Cardiac muscle cell (in vitro differentiated cells and primary cell): ENCODE results near the gene TSPAN7. TPM values are rescaled to one million over a fixed set of nuclear protein-coding genes. Genes with fewer than 3 reads are reported as not detected.

Source experiments
- DNase-seq, 2 donors: peaks; one replicate each; pipeline versions ENCODE4 v3.0.0 to v3.0.0-alpha.2; 2010 to 2017; ENCODE audit warnings: low read depth in 1 of 2, low spot score in 1 of 2
- H3K27ac ChIP-seq: fragments of 200-600 bp; sonication (generic); 2 replicates; pipeline ENCODE4 v1.5.1; 2016
- H3K27me3 ChIP-seq: fragments of 200-600 bp; sonication (generic); 2 replicates; pipeline ENCODE4 v1.6.0; 2016; ENCODE audit warnings: control low read depth
- H3K36me3 ChIP-seq: fragments of 200-600 bp; sonication (generic); 2 replicates; pipeline ENCODE4 v1.5.1; 2016; ENCODE audit warnings: control low read depth
- H3K4me1 ChIP-seq: fragments of 200-600 bp; sonication (generic); 2 replicates; pipeline ENCODE4 v1.8.1; 2017; ENCODE audit warnings: low read depth, mild to moderate bottlenecking, mixed run types
- H3K4me3 ChIP-seq: fragments of 200-600 bp; sonication (generic); 2 replicates; pipeline ENCODE4 v1.5.1; 2016; ENCODE audit warnings: mild to moderate bottlenecking
- H3K9me3 ChIP-seq: fragments of 200-600 bp; sonication (generic); 2 replicates; pipeline ENCODE4 v1.5.1; 2017; ENCODE audit warnings: low read depth, mild to moderate bottlenecking, control low read depth
- CTCF ChIP-seq: IDR thresholded peaks from 2 replicates; pipeline ENCODE4 v1.5.1; 2012; ENCODE audit warnings: low read depth, mild to moderate bottlenecking, low read length
- polyA plus RNA-seq: library from polyadenylated mRNA; unstranded; fragments of >200 nt; fragmentation: Nextera tagmentation; extraction: Ambion mirVana; gene quantifications from 2 replicates; pipeline ENCODE4 v1.2.1, GENCODE V29; 2016
- total RNA-seq: library from RNA; depleted of rRNA; stranded (reverse); fragments of >200 nt; gene quantifications from 2 replicates; pipeline ENCODE4 v1.2.3, GENCODE V29; 2016

The TSPAN7 gene
- total and polyA plus RNA-seq, 2 experiments from 2014 or later = 23.1 to 41.4 TPM

GRCh38 chrX:38646129-38646528, 84.8 kb downstream of the TSPAN7 start:
- H3K36me3 ChIP-seq = no peaks in the 10 kb centered on the region
- no peak overlapping the region for H3K27ac ChIP-seq
- no peak for TF ChIP-seq CTCF
- H3K4me3 ChIP-seq = no peak overlapping the region
- no peaks in the 10 kb centered on the region for H3K9me3 ChIP-seq
- H3K4me1 ChIP-seq = peaks cover 7% of the 10 kb centered on the region
- no peak for DNase-seq
- no peaks in the 10 kb centered on the region for H3K27me3 ChIP-seq

GRCh38 chrX:38649221-38649620, 87.9 kb downstream of the TSPAN7 start:
- no peak for TF ChIP-seq CTCF
- Histone ChIP-seq H3K36me3 (no peaks in the 10 kb centered on the region), H3K4me3 (no peak overlapping the region), H3K9me3 (no peaks in the 10 kb centered on the region), H3K27ac (no peak overlapping the region), H3K4me1 (peaks cover 5% of the 10 kb centered on the region), H3K27me3 (no peaks in the 10 kb centered on the region)
- DNase-seq = no peak

- DNase-seq = no peak
- H3K4me3 ChIP-seq = no peak overlapping the region
- H3K4me1 ChIP-seq = peaks cover 5% of the 10 kb centered on the region
- no peak overlapping the region for H3K27ac ChIP-seq
- TF ChIP-seq CTCF = no peak
- no peaks in the 10 kb centered on the region for H3K27me3 ChIP-seq
- no peaks in the 10 kb centered on the region for H3K9me3 ChIP-seq
- no peaks in the 10 kb centered on the region for H3K36me3 ChIP-seq
Measured at GRCh38 chrX:38649674-38650647, 88.6 kb downstream of the TSPAN7 start.

- Histone ChIP-seq H3K36me3 (no peaks in the 10 kb centered on the region), H3K4me1 (no peaks in the 10 kb centered on the region), H3K9me3 (no peaks in the 10 kb centered on the region), H3K27me3 (no peaks in the 10 kb centered on the region), H3K4me3 (no peak overlapping the region), H3K27ac (no peak overlapping the region)
- no peak for DNase-seq
- no peak for TF ChIP-seq CTCF
Measured at GRCh38 chrX:38651625-38652601, 90.6 kb downstream of the TSPAN7 start.

- no peaks in the 10 kb centered on the region for H3K27me3 ChIP-seq
Measured at GRCh38 chrX:38652934-38653442, 91.6 kb downstream of the TSPAN7 start.

More at GRCh38 chrX:38652934-38653442, 91.6 kb downstream of the TSPAN7 start:
- DNase-seq = no peak
- Histone ChIP-seq H3K36me3 (no peaks in the 10 kb centered on the region), H3K27ac (no peak overlapping the region), H3K9me3 (no peaks in the 10 kb centered on the region), H3K4me3 (no peak overlapping the region), H3K4me1 (no peaks in the 10 kb centered on the region)
- TF ChIP-seq CTCF = no peak
